Measurements from ENCODE around the gene ROR1. TPM values are rescaled to one million over a fixed set of nuclear protein-coding genes. Genes with fewer than 3 reads are reported as not detected.

The ROR1 gene
- total and polyA plus RNA-seq, 2 experiments from 2014 or later = 27.6 to 47.8 TPM

GRCh38 chr1:64060611-64061302 lies 286.9 kb downstream of the ROR1 start:
- no peak for TF ChIP-seq CTCF (IDR thresholded peaks at IDR 0.05; ENCODE audit: low read depth, low read length)
- Histone ChIP-seq H3K4me1 (ENCODE audit: low read depth) (peaks cover 21% of the 10 kb centered on the region), H3K9me3 (ENCODE audit: low read depth) (no peaks in the 10 kb centered on the region), H3K4me3 (no peak overlapping the region), H3K36me3 (no peaks in the 10 kb centered on the region), H3K27ac (peak overlapping the region; percentile 7), H3K27me3 (no peaks in the 10 kb centered on the region)
- peak in 1 of 2 donors; percentile 90 for DNase-seq (ENCODE audit: low read depth in 1 of 2, low spot score in 1 of 2)

GRCh38 chr1:64061430-64062104 lies 287.8 kb downstream of the ROR1 start:
- H3K36me3 ChIP-seq = no peaks in the 10 kb centered on the region
- H3K27me3 ChIP-seq = no peaks in the 10 kb centered on the region
- H3K9me3 ChIP-seq (ENCODE audit: low read depth) = no peaks in the 10 kb centered on the region
- H3K27ac ChIP-seq = no peak overlapping the region
- DNase-seq (ENCODE audit: low read depth in 1 of 2, low spot score in 1 of 2) = no peak
- no peak overlapping the region for H3K4me3 ChIP-seq
- TF ChIP-seq CTCF (IDR thresholded peaks at IDR 0.05; ENCODE audit: low read depth, low read length) = no peak
- peaks cover 21% of the 10 kb centered on the region for H3K4me1 ChIP-seq (ENCODE audit: low read depth)

GRCh38 chr1:64062529-64062928 lies 288.7 kb downstream of the ROR1 start:
- Histone ChIP-seq H3K27me3 (no peaks in the 10 kb centered on the region), H3K27ac (no peak overlapping the region), H3K4me1 (ENCODE audit: low read depth) (peaks cover 21% of the 10 kb centered on the region), H3K36me3 (no peaks in the 10 kb centered on the region), H3K9me3 (ENCODE audit: low read depth) (no peaks in the 10 kb centered on the region), H3K4me3 (no peak overlapping the region)
- DNase-seq (ENCODE audit: low read depth in 1 of 2, low spot score in 1 of 2) = no peak
- TF ChIP-seq CTCF (IDR thresholded peaks at IDR 0.05; ENCODE audit: low read depth, low read length) = no peak

GRCh38 chr1:64062941-64063581 lies 289.2 kb downstream of the ROR1 start:
- Histone ChIP-seq H3K27me3 (no peaks in the 10 kb centered on the region), H3K4me3 (no peak overlapping the region), H3K4me1 (ENCODE audit: low read depth) (peaks cover 21% of the 10 kb centered on the region), H3K36me3 (no peaks in the 10 kb centered on the region), H3K9me3 (ENCODE audit: low read depth) (no peaks in the 10 kb centered on the region), H3K27ac (no peak overlapping the region)
- TF ChIP-seq CTCF (IDR thresholded peaks at IDR 0.05; ENCODE audit: low read depth, low read length) = no peak
- DNase-seq (ENCODE audit: low read depth in 1 of 2, low spot score in 1 of 2) = peak in 1 of 2 donors; percentile 70

GRCh38 chr1:64065571-64065970 lies 291.8 kb downstream of the ROR1 start:
- H3K4me3 ChIP-seq = no peak overlapping the region
- no peaks in the 10 kb centered on the region for H3K27me3 ChIP-seq
- H3K4me1 ChIP-seq (ENCODE audit: low read depth) = peaks cover 30% of the 10 kb centered on the region
- TF ChIP-seq CTCF (IDR thresholded peaks at IDR 0.05; ENCODE audit: low read depth, low read length) = no peak
- no peaks in the 10 kb centered on the region for H3K9me3 ChIP-seq (ENCODE audit: low read depth)
- no peaks in the 10 kb centered on the region for H3K36me3 ChIP-seq
- no peak overlapping the region for H3K27ac ChIP-seq
- DNase-seq (ENCODE audit: low read depth in 1 of 2, low spot score in 1 of 2) = no peak
